Measurements from ENCODE around the gene GTF3C1. TPM values are rescaled to one million over a fixed set of nuclear protein-coding genes. Genes with fewer than 3 reads are reported as not detected.
A peak's percentile ranks its signal among the peaks of the same experiment; 100 is the strongest.

Gene GTF3C1
- 125 and 126 TPM in 2 replicates for total RNA-seq (2021; fragmentation: NEBNext Ultra II Directional; extraction: Animal tissue kit (Norgen Biotek cat#: 25700))
- polyA plus RNA-seq (2011; rRNA removed): 89.3 and 122 TPM in 2 replicates
- 65.2 TPM for polyA plus RNA-seq (2011; cell fraction: cytosol; rRNA removed)
- 167 TPM for polyA plus RNA-seq (2011; cell fraction: nucleus; rRNA removed)
- 59.1 to 117 TPM (median 98.3 TPM) in 4 replicates for polyA plus RNA-seq (2012, experiment 1 of 2)
- 63.5 TPM for polyA plus RNA-seq (2012, experiment 2 of 2)
- polyA plus RNA-seq (2013, experiment 1 of 2): 108 TPM
- 106 TPM for polyA plus RNA-seq (2013, experiment 2 of 2)
- 107 and 112 TPM in 2 replicates for polyA minus RNA-seq (2011; rRNA and poly(A)+ RNA removed)
- polyA minus RNA-seq (2011; cell fraction: cytosol; rRNA and poly(A)+ RNA removed): 97.3 TPM
- polyA minus RNA-seq (2011; cell fraction: nucleus; rRNA and poly(A)+ RNA removed): 83.2 TPM
- long read RNA-seq, experiment 1, transcript GTF3C1-205 (1 exons, 2,798 nt): major isoform, 8 of 92 reads
- long read RNA-seq, experiment 1, partial matches to known transcripts: 75 of 92 reads
- long read RNA-seq, experiment 1, other reads (novel, unspliced or antisense): 9 of 92 reads
- long read RNA-seq, experiment 2, partial matches to known transcripts: 1 of 1 reads
- long read RNA-seq, experiment 2, other reads (novel, unspliced or antisense): 0 of 1 reads

GRCh38 chr16:27549746-27550581 lies at the start of gene GTF3C1, which contains the start of gene KATNIP:
GTF3C1 (minus strand) TSS chr16:27549913; CDS start chr16:27549890, 23 bp downstream.
KATNIP (plus strand) TSS chr16:27550144; CDS start chr16:27550171, 27 bp downstream.
- Histone ChIP-seq H3K9me3 (ENCODE audit: insufficient read depth in 2 of 2, low read depth in 1 of 2, low read length in 1 of 2) (no peaks in the 10 kb centered on the region), H2AFZ (ENCODE audit: low read length) (peak within 1 kb of the TSS; percentile 94; the same call in 1 of the 2 replicates), H2BK15ac (ENCODE audit: low read length) (no peak within 1 kb of the TSS), H3K4ac (replicated peaks; ENCODE audit: insufficient read length, low read depth, low read length) (peak within 1 kb of the TSS; percentile 78), H2AK5ac (ENCODE audit: low read depth, low read length) (no peak within 1 kb of the TSS), H3K4me3 (ENCODE audit: extremely low read depth in 1 of 4, insufficient read depth in 2 of 4, low read depth in 3 of 4, low read length in 4 of 4) (peak within 1 kb of the TSS; percentile 90 to 100 (median 100)), H4K20me1 (replicated peaks in 1 of 2; ENCODE audit: control insufficient read depth in 1 of 2, insufficient read depth in 2 of 2, low read length in 2 of 2) (peaks cover 5 to 10% of the 10 kb centered on the region in 2 experiments), H3K56ac (replicated peaks; ENCODE audit: insufficient read length, low read depth, low read length) (peak within 1 kb of the TSS; percentile 69), H4K8ac (ENCODE audit: extremely low read depth, insufficient read depth, low read length) (peak within 1 kb of the TSS; percentile 93), H3K23me2 (ENCODE audit: low read depth, low read length) (peaks cover 5% of the 10 kb centered on the region; the same call in 1 of the 2 replicates), H2BK120ac (replicated peaks; ENCODE audit: low read depth, low read length) (no peak within 1 kb of the TSS), H2BK12ac (ENCODE audit: low read depth, low read length) (no peak within 1 kb of the TSS), H3K18ac (ENCODE audit: extremely low read depth, low read length) (peak within 1 kb of the TSS; percentile 60), H4K5ac (ENCODE audit: insufficient read length, low read depth, low read length) (no peak within 1 kb of the TSS), H3K14ac (ENCODE audit: insufficient read length) (no peak within 1 kb of the TSS), H3K27ac (ENCODE audit: low read depth, low read length) (peak within 1 kb of the TSS; percentile 81), H2BK5ac (ENCODE audit: low read depth, low read length) (peak within 1 kb of the TSS; percentile 87), H3K9ac (replicated peaks in 1 of 4; ENCODE audit: extremely low read depth in 1 of 4, low read depth in 3 of 4, low read length in 3 of 4) (peak within 1 kb of the TSS; percentile 72 to 91 (median 86)), H3K4me1 (replicated peaks in 1 of 4; ENCODE audit: control insufficient read depth in 3 of 4, insufficient read depth in 4 of 4, low read length in 3 of 4) (peaks cover 0 to 5% (median 3%) of the 10 kb centered on the region in 4 experiments; a peak in 3 of 7 replicates), H3K27me3 (replicated peaks in 1 of 4; ENCODE audit: control insufficient read depth in 3 of 4, extremely low read depth in 1 of 4, insufficient read depth in 3 of 4, low read length in 3 of 4) (no peaks in the 10 kb centered on the region), H3K4me2 (ENCODE audit: insufficient read depth in 1 of 2, low read depth in 2 of 2, low read length in 2 of 2) (peak within 1 kb of the TSS; percentile 83 to 88), H3K36me3 (ENCODE audit: control insufficient read depth in 2 of 4, insufficient read depth in 4 of 4, low read length in 3 of 4) (peaks cover 0 to 8% (median 4%) of the 10 kb centered on the region in 4 experiments; a peak in 6 of 8 replicates), H4K91ac (replicated peaks; ENCODE audit: insufficient read length, low read length) (no peak within 1 kb of the TSS), H3K23ac (ENCODE audit: insufficient read length) (no peak within 1 kb of the TSS), H3K79me1 (ENCODE audit: low read depth, low read length) (peaks cover 10% of the 10 kb centered on the region), H3K79me2 (ENCODE audit: control insufficient read depth in 1 of 2, insufficient read depth in 2 of 2, low read length in 2 of 2) (peaks cover 25 to 41% of the 10 kb centered on the region in 2 experiments), H2BK20ac (ENCODE audit: low read length) (no peak within 1 kb of the TSS)
- DNase-seq (ENCODE audit: low read depth in 1 of 2, low spot score in 2 of 2) (peak; percentile 97 to 100), FAIRE-seq (no peak)
- 3% methylated on average over 56 of the region's 59 CpGs; no CpG with 5 or more reads in 1 of the 2 experiments for WGBS, 2 experiments (ENCODE audit: extremely low coverage in 1 of 2, insufficient coverage in 1 of 2, insufficient read length in 1 of 2, insufficient replicate concordance in 2 of 2, low coverage in 1 of 2, low lambda C conversion rate in 2 of 2, missing lambda C conversion rate in 1 of 2)
- ChIA-PET CTCF (ENCODE audit: partially characterized antibody) (interaction anchor here (0.8 to 3.5 kb wide), 5 partner anchors 13 to 148 kb away, joined by 3 to 18 read pairs (median 3); no protein-coding TSS in a partner anchor), POLR2A (ENCODE audit: partially characterized antibody) (interaction anchor here (0.7 to 2.0 kb wide), 8 partner anchors 9 to 90 kb away, joined by 3 to 7 read pairs (median 4); no protein-coding TSS in a partner anchor)
- TF ChIP-seq RBBP5 (IDR thresholded peaks at IDR 0.05; ENCODE audit: borderline replicate concordance, low read depth, low read length) (peak; percentile 71; the same call in 1 of the 2 replicates), RAD21 (IDR thresholded peaks at IDR 0.05 in 1 of 2, conservative IDR thresholded peaks at IDR 0.05 in 1 of 2; ENCODE audit: low read depth in 2 of 2, low read length in 2 of 2) (no peak), CHD2 (IDR thresholded peaks at IDR 0.05; ENCODE audit: low read length) (peak; percentile 31; the same call in 1 of the 2 replicates), NRF1 (IDR thresholded peaks at IDR 0.05; ENCODE audit: low read depth, low read length) (peak; percentile 98), EP300 (IDR thresholded peaks at IDR 0.05; ENCODE audit: borderline replicate concordance in 1 of 2, low read depth in 2 of 2, low read length in 2 of 2) (no peak), TAF7 (optimal IDR thresholded peaks at IDR 0.05; ENCODE audit: borderline replicate concordance, low read depth, low read length) (peak; percentile 81), KDM1A (IDR thresholded peaks at IDR 0.05; ENCODE audit: borderline replicate concordance, low read length) (no peak)
